Eye (tissue), 1 donor: ENCODE data around the gene ALPK3.

Experiments used
- DNase-seq: peaks from one replicate; pipeline ENCODE4 v3.0.0-alpha.2; 2015

Gene ALPK3

GRCh38 chr15:84898761-84899160 lies 81.6 kb downstream of the ALPK3 start:
- DNase-seq: no peak

- DNase-seq: no peak
These were observed 82.6 kb downstream of the ALPK3 start for GRCh38 chr15:84899750-84900149.

GRCh38 chr15:84901540-84901939 lies 84.4 kb downstream of the ALPK3 start:
- no peak for DNase-seq

GRCh38 chr15:84903751-84904150 lies 86.6 kb downstream of the ALPK3 start:
- no peak for DNase-seq

- DNase-seq: no peak
These were observed 87.3 kb downstream of the ALPK3 start for GRCh38 chr15:84904419-84904818.

GRCh38 chr15:84905016-84905916 lies 88.1 kb downstream of the ALPK3 start:
- DNase-seq: no peak

- no peak for DNase-seq
These were observed 90.6 kb downstream of the ALPK3 start for GRCh38 chr15:84907731-84908130.

GRCh38 chr15:84908564-84908963 lies 91.4 kb downstream of the ALPK3 start:
- no peak for DNase-seq

GRCh38 chr15:84909029-84909428 lies 91.9 kb downstream of the ALPK3 start:
- no peak for DNase-seq

- DNase-seq: no peak
These were observed 92.6 kb downstream of the ALPK3 start for GRCh38 chr15:84909782-84910181.

- DNase-seq: no peak
These were observed 93.9 kb downstream of the ALPK3 start for GRCh38 chr15:84910928-84911623.

GRCh38 chr15:84911879-84912660 lies 94.9 kb downstream of the ALPK3 start:
- peak; percentile 30 for DNase-seq

- DNase-seq: no peak
These were observed 96.2 kb downstream of the ALPK3 start for GRCh38 chr15:84913360-84913723.

GRCh38 chr15:84914351-84914750 lies 97.2 kb downstream of the ALPK3 start:
- no peak for DNase-seq

- peak; percentile 89 for DNase-seq
These were observed 97.9 kb downstream of the ALPK3 start for GRCh38 chr15:84914909-84915605.

GRCh38 chr15:84915606-84915958 lies 98.4 kb downstream of the ALPK3 start:
- no peak for DNase-seq

GRCh38 chr15:84917452-84917851 lies 100.3 kb downstream of the ALPK3 start:
- DNase-seq: no peak

- DNase-seq: no peak
These were observed 102.0 kb downstream of the ALPK3 start for GRCh38 chr15:84919106-84919667.

- no peak for DNase-seq
These were observed 104.0 kb downstream of the ALPK3 start for GRCh38 chr15:84921121-84921520.

- no peak for DNase-seq
These were observed 105.4 kb downstream of the ALPK3 start for GRCh38 chr15:84922530-84922929.
